HK-2 (cell line): ENCODE results near the gene RASA3.

Experiments used
- DNase-seq: peaks from one replicate; pipeline ENCODE4 v3.0.0-alpha.2; 2018; ENCODE audit not compliant: unreplicated experiment

Gene RASA3

DNA sequence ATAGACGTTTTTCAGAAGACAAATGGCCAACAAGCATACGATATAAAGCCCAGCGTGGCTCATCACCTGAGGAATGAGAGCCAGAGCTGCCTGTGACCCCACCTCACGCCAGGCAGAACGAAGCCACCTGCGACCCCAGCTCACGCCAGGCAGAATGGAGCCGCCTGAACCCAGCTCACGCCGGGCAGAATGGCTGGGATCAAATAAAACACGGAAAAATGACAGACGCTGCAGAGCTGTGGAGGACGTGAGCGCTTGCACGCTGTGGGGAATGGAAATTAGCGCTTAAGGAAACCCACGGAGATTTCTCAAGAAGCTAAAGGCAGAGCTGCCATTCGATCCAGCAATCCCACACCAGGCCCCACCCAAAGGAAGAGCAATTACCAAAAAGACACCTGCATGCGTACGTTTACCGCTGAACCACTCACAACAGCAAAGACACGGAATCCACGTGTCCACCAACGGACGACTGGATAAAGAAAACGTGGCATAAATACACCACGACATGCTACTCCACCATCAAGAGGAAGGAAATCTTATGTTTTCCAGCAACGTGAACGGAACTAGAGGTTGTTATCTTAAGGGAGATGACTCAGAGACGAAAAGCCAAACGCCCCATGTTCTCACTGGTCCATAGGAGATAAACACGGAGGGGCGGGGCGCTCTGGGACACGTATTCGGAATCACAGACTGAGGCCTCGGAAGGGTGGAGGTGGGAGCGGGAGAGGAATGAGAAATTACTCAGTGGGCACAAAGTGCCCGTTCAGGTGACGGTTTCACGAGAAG, 127.8 kb downstream of the RASA3 start:
- no peak for DNase-seq

- DNase-seq, result no peak
These were observed 129.6 kb downstream of the RASA3 start for GRCh38 chr13:114002771-114003321.

- no peak for DNase-seq
These were observed 130.3 kb downstream of the RASA3 start for GRCh38 chr13:114002009-114002544.

- DNase-seq, result no peak
These were observed 131.0 kb downstream of the RASA3 start for GRCh38 chr13:114001331-114002008.

GRCh38 chr13:114000151-114001040, 132.0 kb downstream of the RASA3 start:
- no peak for DNase-seq

GRCh38 chr13:113999618-113999910, 132.9 kb downstream of the RASA3 start:
- no peak for DNase-seq

GRCh38 chr13:113998781-113999617, 133.4 kb downstream of the RASA3 start:
- DNase-seq, result no peak

DNA sequence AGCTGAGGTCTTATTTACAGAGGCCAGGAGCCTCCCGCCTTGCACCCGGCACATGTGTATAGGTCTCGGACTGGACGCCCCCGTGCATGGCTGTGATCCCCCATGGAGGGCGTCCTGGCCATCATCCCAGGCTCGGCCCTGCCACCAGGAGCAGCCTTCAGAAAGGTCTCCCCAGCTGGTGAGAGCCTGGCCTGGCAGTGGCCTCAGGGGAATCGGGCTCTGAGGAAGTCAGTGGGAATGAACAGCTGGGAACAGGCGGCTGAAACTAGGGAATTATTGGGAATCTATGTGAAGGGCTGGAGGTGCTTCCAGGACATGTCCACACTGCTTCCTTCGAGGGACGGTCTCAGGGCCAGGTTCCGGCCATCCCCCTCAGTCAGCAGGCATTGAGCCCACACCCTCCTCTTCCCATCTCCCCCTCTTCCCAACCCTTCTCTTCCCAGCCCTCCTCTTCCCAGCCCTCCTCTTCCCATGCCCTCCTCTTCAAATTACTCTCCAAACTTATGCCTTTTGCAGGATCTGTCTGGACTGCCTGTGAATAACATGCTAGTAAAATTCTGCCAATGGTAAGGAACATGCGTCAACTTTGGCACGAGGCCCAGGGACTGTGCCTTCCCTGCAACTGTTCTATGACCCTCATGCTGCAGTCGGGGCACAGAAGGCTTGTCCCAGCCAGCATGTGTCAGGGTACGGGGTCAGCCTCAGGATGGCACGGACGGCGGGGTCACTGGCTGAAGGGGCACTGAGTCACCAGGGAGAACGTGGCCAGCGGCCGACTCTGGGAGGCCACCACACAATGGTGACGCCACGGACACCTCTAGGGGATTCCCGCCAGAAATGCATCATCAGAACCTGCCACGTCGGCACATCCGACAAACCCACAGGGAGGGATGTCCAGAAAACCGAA, 134.3 kb downstream of the RASA3 start:
- no peak for DNase-seq

DNA sequence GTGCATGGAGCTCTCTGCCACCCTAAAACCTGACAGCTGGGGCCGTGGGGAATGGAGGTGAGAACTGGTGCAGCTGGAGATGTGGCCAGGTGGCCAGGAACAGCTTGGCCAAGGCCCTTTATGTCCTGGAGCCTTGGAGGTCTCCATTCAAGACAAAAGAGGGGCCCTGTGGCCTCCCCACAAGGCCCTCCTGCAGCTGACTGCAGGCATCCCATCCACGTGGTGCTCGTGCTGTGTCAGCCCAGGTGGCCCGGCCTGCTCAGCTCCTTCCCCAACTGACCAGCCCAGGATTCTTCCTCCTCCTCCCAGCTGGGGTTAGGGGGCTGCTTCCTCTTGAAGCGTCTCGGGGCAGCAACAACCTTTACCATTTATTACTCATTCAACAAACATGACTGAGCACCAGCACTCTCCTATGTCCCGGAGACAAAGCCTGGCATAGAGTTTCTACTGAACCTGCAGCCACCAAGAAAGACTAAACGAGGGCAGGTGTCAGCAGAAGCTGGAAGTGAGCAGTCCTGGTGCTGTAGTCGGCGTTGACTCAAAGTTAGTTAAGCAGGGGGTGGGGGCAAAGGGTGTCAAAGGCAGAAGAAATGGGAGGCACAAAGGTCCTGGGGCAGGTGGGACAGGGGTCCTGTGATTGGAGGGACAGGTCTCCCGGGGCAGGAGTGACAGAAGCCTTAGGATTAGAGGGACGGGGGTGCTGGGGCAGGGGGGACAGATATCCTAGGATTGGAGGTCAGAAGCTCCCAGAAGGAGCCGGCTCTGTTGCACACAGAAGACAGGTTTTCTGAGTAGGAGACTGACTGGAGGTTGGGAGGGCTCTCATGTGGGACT, 135.3 kb downstream of the RASA3 start:
- no peak for DNase-seq

GRCh38 chr13:113996081-113996911, 136.1 kb downstream of the RASA3 start:
- DNase-seq, result no peak

DNA sequence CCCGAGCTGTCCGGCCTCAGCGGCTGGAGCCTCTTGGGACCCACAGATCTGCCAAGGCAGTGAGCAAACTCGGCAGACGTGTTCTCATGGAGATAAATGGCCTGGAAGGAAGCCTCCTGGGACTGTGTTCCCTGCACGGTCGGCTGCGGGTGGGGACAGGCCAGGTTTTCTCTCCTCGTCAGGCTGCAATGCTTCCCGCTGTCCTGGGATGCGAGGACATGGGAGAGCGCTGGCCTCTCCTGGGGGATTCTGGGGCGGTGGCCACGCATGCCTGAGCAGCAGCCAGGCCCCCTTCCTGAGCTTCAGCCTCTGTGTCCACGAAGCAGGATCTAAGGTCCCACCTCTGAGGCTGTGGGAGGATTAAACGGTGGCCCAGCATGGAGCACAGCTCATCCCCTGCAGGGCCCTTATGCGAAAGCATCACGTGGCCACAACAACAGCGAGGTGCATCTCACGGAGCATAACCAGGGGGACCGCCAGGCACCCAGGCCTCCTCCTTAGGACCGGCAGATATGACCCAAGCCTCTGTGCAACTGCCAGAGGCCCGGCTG, 137.3 kb downstream of the RASA3 start:
- DNase-seq, result no peak

- no peak for DNase-seq
These were observed 140.0 kb downstream of the RASA3 start for GRCh38 chr13:113992276-113993005.

DNA sequence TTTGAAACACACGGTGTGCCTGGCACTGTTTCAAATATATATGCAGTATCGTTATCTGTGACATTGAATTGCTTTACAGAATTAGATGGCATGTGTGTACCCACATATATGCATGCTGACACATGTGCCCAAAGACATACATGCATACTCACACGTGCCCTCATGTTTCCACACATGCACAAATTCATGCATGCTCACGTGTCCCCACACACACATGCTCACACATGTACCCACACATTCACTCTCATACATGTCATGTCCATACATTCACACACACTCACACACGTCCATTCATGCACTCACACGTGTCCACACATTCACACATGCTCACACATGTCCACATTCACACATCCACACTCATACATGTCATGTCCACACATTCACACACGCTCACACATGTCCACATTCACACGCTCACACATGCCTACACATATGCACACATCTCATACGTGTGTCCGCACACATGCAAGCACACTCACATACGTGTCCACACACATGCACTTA, 140.7 kb downstream of the RASA3 start:
- no peak for DNase-seq

DNA sequence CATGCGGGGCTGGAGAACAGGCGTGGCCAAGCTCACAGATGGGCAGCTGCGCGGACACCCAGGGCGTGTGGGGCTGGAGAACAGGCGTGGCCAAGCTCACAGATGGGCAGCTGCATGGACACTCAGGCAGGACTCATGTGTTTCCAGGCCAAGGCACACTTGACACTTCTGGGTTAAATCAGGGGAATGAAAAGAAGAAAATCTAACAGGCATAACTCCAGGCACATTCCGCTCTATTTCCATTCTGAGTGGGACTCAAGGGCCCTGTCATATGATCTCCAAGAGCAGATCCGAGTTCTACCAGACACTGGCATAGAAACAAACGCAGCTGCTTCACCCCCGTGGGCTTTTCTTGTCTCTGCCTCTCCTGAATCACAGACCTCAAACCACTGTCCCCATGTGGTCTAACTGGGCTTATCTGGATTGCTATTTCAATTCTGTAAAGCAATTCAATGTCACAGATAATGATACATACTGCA, 141.2 kb downstream of the RASA3 start:
- no peak for DNase-seq

DNA sequence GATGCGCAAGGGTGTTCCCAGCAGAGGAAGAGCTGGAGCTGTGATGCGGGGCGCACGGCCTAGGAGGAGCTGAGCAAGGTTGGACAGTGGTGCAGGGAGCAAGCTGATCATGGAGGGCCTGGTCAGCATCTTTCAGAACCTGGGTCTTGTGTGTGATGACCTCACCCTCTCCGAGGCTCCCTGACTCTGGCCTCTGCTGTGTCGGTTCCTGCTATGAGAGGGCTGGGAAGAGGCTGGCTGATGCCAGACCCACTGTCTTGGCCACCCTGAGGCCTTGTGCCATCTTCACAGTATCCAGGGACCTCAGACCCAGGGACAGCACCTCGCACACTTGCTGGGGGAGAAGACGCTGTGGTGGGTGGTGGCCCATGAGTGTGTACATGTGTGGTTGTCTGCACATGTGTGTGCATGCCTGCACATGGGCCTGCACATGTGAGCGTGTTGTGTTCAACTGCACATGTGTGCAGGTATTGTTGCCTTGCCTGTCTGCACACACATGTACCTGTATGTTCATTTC, 142.0 kb downstream of the RASA3 start:
- no peak for DNase-seq

DNA sequence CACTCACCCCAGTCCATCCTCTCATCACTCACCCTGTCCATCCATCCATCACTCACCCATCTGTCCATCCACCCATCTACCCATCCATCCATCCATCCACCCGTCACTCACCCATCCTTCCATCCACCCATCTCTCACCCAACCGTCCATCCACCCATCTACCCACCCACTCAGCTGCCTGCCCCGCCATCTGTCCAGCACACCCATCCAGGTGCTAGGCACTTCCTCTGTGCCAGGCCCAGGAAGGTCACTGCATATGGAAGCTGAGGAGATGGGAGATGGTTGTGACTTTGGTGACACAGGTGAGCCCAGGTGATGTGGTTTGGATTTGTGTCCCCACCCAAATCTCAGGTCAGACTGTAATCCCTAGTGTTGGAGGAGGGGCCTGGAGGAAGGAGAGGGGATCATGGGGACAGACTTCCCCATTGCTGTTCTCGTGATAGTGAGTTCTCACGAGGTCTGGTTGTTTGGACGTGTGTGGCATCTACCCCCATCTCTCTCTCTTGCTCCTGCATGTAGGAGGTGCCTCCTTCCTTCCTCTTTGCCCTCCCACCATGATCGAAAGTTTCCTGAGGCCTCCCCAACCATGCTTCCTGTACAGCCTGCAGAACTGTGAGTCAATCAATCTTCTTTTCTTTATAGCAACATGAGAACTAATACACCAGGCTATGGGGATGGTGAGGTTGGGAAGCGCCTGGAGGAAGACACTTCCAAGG, 142.7 kb downstream of the RASA3 start:
- no peak for DNase-seq
